SKM-1 (cell line): ENCODE data around the gene CAMSAP3.
A peak's percentile ranks its signal among the peaks of the same experiment; 100 is the strongest.

Experiments used
- DNase-seq: peaks from one replicate; lab custom pipeline; 2025; ENCODE audit not compliant: unreplicated experiment; lab: John Stamatoyannopoulos, UW

CAMSAP3 gene

DNA sequence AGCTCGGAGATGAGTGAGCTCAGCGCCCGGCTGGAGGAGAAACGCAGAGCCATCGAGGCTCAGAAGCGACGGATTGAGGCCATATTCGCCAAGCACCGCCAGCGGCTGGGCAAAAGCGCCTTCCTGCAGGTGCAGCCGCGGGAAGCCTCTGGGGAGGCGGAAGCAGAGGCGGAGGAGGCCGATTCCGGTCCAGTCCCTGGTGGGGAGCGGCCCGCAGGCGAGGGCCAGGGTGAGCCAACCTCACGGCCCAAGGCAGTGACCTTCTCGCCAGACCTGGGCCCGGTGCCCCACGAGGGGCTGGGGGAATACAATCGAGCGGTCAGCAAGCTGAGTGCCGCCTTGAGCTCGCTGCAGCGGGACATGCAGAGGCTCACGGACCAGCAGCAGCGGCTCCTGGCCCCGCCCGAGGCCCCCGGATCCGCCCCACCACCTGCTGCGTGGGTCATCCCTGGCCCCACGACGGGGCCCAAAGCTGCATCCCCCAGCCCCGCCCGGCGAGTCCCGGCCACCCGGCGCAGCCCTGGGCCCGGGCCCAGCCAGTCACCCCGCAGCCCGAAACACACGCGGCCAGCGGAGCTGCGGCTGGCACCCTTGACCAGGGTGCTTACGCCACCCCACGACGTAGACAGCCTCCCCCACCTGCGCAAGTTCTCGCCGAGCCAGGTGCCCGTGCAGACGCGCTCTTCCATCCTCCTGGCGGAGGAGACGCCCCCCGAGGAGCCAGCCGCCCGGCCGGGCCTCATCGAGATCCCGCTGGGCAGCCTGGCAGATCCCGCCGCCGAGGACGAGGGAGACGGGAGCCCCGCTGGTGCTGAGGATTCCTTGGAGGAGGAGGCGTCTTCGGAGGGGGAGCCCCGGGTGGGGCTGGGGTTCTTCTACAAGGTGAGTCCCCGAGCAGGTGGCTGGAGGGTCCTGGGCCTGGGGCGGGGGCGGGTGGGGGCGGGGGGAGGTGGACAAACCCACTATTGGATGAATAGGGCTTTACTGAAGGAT is 16.9 kb downstream of the CAMSAP3 start:
- DNase-seq = no peak

DNA sequence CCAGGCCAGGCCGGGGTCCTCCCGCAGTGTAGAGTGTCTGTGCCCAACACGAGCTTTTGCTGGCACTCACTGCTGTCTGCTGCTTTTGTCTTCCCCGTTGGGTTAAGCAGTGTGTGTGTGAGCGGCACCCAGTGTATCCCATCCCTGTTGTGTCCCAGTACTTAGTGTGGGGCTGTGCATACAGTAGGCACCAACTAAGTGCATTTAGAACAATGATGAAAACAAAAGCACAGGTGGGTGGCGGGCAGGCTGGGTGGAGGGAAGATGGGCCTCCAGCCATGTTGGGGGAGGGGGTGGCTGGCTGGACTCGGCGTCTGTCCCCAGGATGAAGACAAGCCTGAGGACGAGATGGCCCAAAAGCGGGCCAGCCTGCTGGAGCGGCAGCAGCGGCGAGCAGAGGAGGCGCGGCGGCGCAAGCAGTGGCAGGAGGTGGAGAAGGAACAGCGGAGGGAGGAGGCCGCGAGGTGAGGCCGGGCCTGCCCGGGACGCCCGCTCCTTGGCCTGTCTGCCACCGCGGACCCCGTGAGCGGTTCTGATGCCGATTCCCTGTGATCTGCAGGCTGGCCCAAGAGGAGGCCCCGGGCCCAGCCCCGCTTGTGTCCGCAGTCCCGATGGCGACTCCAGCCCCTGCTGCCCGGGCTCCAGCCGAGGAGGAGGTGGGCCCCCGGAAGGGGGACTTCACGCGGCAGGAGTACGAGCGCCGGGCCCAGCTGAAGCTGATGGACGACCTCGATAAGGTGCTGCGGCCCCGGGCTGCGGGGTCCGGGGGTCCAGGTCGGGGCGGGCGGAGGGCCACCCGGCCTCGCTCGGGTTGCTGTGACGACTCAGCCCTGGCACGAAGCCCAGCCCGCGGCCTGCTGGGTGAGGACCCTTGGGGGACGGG is 19.4 kb downstream of the CAMSAP3 start:
- DNase-seq = no peak

DNA sequence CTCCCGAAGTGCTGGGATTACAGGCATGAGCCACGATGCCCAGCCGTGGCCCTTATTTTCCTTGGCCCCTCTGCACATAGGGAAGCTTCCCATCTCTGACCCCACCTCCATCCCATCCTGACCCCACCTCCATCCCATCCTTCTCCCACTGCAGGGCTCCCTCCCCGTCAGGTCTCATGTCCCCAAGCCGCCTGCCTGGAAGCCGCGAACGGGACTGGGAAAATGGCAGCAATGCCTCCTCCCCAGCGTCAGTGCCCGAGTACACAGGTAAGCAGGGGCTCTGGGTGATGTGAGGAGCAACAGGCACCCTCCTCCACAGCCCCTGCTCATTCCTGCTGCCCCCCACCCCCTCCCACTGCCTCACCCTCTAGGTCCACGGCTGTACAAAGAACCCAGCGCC is 21.5 kb downstream of the CAMSAP3 start:
- DNase-seq = no peak

GRCh38 chr19:7617735-7618134 is 22.1 kb downstream of the CAMSAP3 start:
- no peak for DNase-seq

- no peak for DNase-seq
Measured at GRCh38 chr19:7618348-7618747, 22.7 kb downstream of the CAMSAP3 start.

DNA sequence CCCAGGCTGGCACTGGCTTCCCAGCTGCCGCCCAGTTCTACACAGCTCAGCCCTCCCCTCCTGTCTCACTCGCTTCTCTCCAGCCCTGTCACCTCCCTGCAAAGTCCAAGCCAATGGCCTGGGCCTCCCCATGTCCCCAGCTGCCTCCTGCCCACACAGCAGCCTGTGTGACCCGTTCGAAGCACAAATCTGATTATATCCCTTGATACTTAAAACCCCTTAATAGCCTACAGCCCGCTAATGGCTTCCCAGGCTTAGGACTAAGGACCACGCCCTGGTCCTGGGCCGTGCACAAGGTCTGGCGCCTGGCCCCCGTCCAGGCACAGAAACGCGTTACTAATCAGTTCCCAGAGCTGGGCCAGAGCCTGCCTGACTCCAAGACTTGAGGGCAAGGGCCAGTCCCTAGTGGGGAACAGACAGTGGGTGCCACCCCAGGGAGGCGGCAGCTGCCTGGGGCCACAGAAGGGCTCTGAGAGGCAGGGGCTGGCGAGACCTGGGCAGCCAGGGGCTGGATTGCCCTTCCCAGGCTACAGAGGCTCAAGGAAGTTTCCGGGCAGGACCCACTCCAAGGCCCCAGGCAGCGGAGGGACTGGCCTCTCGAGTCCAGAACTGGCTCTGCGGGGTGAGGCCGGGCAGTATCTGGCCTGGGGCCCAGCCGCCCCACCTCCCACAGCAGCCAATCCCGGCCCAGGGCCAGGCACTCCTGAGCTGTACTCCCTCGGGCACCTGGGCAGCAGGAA is 23.3 kb downstream of the CAMSAP3 start:
- no peak for DNase-seq

- DNase-seq = no peak
Measured at GRCh38 chr19:7619671-7620441, 24.2 kb downstream of the CAMSAP3 start.

DNA sequence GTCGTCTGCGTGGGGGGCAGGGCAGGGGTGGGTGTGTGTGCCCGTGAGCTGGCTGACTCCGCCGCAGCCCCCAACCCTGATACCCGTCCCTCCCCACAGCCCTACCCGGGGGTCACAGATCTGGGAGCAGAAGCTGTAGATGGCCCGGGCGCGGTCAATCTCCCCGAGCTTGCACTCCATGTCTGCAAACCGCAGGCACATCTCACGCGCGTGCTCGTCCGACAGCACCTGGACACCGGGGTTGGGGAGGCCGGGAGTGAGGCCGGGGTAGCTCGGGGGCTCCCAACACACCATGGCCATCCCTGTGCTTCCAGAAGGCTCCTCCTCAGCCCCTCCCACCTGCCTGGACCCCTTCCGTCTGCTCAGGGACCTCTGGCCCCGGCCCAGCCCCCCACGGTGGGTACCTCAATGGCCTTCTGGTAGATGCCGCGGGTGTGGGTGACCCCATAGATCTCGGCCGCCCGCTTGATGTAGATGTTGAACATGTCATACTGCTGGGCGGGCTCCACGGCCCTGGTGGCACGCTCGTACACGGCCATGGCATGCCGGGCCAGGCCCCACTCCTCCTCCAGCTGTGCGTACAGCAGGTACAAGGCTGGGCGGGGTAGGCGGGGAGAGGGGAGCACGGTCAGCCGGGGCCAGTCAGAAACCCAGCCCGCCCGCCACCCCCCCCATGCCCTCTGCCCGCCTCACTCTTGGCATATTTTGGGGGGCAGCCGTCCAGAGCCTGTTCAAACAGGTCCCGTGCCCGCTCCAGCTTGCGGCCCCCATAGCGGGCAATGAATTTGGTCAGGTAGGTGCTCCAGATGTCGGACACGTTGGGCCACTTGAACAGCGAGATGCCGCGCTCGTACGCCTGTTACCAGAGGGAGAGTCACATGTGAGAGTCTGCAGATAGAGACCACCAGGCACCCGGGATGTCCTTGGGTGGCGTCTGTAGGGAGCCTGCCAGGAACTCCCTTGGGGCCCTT is 25.1 kb downstream of the CAMSAP3 start:
- DNase-seq = no peak

- no peak for DNase-seq
Measured at GRCh38 chr19:7622933-7623685, 27.4 kb downstream of the CAMSAP3 start.

DNA sequence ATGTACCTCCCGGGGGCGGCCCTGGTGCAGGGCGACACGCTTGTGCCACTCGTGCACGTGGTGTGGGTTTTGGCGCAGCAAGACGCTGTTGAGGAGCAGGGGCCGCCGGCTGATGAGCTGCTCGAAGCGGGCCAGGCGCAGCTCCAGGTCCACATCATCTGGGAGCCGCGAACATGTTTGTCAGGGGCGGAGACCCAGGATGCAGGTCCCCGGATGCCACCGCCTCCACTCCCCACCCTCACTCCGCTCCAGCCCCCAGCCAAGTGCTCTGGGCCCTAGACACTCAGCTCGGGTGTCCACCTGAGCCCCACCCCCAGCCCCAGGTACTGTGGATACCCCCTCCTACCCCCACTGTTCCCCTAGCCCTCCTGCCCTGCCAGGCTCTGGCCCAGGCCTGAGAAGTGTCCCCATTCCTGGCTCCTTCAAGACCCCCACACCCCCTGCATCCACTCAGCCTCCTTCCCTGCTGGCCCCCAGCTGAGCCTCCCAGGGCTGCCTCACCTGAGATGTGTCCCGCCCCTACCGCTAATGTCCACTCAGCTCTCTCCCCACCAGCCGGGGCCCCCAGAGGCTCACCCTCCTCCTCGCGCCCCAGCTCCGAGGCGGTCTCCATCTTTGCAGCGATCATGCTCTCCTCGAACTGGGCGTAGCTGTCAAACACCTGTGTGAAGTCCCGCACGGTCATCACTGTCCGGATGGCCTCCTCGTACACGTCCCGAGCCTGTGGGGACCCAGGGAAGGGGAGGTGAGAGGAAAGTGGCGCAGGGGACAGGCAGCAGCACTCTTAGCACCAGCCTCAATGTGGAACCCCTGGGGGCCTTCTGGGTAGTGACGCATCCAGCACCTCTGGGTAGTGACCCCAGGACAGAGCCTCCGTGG is 28.3 kb downstream of the CAMSAP3 start:
- no peak for DNase-seq

GRCh38 chr19:7624810-7625209 is 29.1 kb downstream of the CAMSAP3 start:
- DNase-seq = no peak

GRCh38 chr19:7625763-7626372 is 30.2 kb downstream of the CAMSAP3 start:
- no peak for DNase-seq

- no peak for DNase-seq
Measured at GRCh38 chr19:7627166-7627565, 31.5 kb downstream of the CAMSAP3 start.

DNA sequence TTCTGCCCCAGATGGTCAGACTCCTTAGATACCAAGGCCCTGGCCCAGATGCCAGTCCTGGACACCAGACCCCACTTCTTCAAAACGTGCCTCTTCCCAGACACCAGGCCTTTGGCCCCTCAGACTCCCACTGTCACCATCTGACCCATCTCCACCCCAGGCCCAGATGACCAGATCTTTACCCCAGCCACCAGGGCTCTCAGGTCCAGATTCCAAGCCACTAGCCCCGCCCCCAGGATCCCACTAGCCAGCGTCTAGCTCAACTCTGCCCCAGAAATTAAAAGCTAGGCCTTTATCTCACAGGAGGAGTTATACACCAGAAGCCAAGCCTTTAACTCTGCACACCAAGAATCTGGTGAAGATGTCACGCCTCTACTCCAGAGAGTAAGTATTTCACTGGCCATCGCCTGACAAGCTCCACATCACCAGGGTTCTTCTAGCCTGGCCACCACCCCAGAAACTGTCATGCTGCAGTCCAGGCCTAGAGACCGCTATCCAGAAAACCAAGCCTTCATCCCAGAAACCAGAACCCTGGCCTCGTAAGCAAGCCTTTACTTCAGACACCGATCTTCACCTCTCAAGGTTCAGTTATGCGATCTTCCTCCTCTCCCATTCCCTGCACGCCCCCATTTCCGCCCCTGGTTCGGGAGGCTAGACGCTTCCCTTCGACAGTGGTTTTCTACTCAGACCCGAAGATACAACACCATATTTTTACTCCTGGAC is 33.1 kb downstream of the CAMSAP3 start:
- DNase-seq = no peak

- peak; percentile 93 for DNase-seq
Measured at GRCh38 chr19:7629347-7630054, 33.8 kb downstream of the CAMSAP3 start, which contains the start of the genes PET100 and XAB2. TSS of gene PET100 (plus strand) at chr19:7629793. CDS start at chr19:7629834, 41 bp downstream. TSS of gene XAB2 (minus strand) at chr19:7629545. CDS start at chr19:7629527, 18 bp downstream.

DNA sequence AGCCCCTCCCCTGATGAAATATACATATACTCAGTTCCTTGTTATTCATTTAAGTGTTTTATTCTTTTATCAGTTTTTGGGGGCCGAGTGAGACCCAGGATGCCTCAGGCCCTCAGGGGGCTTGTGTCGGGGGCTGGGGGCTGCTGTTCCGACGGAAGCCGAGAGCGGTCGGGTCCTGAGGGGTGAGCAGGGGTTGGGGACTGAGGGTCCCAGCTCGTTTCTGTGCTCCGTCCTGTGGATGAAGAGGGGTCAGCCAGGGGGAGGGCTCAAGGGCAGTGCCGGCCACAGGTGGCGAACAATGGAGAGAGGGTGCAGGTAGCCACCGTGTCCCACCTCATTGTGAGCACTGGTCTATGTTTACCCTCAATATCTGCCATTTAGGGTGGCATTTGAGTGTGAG is 35.9 kb downstream of the CAMSAP3 start:
- DNase-seq = no peak
